Smooth muscle cell of bladder (primary cell): ENCODE results near the gene ABHD5. TPM values are rescaled to one million over a fixed set of nuclear protein-coding genes. Genes with fewer than 3 reads are reported as not detected.

Experiments used
- total RNA-seq: library from RNA; depleted of rRNA; stranded (reverse); fragments of >200 nt; gene quantifications from 2 replicates; pipeline ENCODE4 v1.2.3, GENCODE V29; 2014

ABHD5 gene
- total RNA-seq, result 53.5 and 54.9 TPM in 2 replicates

GRCh38 chr3:43690400-43691119, at the start of gene ABHD5:
Gene ABHD5, plus strand, starts transcription at chr3:43690938. Its CDS starts 55 bp downstream, at chr3:43690993.

Other genes starting within 250 kb of the ABHD5 start
- gene ANO10, start 68.9 kb upstream of the ABHD5 start, total RNA-seq, result 63.1 and 65.6 TPM in 2 replicates